HEK293 (cell line): ENCODE results near the gene CRBN.

Experiments used
- CTCF ChIA-PET: fragments of 350-600 bp; formaldehyde crosslinking; extraction: SDS; loops from one replicate; lab custom pipeline; 2021; ENCODE audit warnings: antibody characterized with exemption; lab: Yijun Ruan, JAX
- POLR2A ChIA-PET: fragments of 300-600 bp; formaldehyde crosslinking; extraction: SDS; loops from one replicate; lab custom pipeline; 2020; ENCODE audit warnings: antibody characterized with exemption, inconsistent platforms; lab: Yijun Ruan, JAX
- H3K27ac ChIP-seq: fragments of 200-500 bp; sonication (Bioruptor generic); 2 replicates; pipeline ENCODE4 v1.5.1; 2014; ENCODE audit warnings: low read depth, low read length, control low read depth, inconsistent platforms; ENCODE audit errors: extremely low read depth
- H3K36me3 ChIP-seq, 2 experiments: fragments of 200-500 bp in 1 of 2; sonication (Bioruptor generic) in 1 of 2; 1 replicate in 1 of 2; 2 replicates in 1 of 2; pipeline ENCODE4 v1.5.1; 2014 to 2017; ENCODE audit warnings: inconsistent platforms in 2 of 2, low read length in 2 of 2; ENCODE audit not compliant: control insufficient read depth in 2 of 2, insufficient read depth in 1 of 2
- H3K4me1 ChIP-seq: fragments of 200-500 bp; sonication (Bioruptor generic); 2 replicates; pipeline ENCODE4 v1.5.1; 2014; ENCODE audit warnings: mild to moderate bottlenecking, low read length, inconsistent platforms; ENCODE audit not compliant: control insufficient read depth, insufficient read depth
- H3K4me3 ChIP-seq: 2 replicates; pipeline ENCODE4 v1.5.1; 2011; ENCODE audit warnings: low read depth, mild to moderate bottlenecking, control low read depth, low read length, moderate library complexity
- H3K9me3 ChIP-seq: fragments of 200-500 bp; sonication (Bioruptor generic); 2 replicates; pipeline ENCODE4 v1.5.1; 2014; ENCODE audit warnings: low read depth, low read length, inconsistent platforms; ENCODE audit not compliant: control insufficient read depth, insufficient read depth
- BCL11A ChIP-seq: fragments of 450-650 bp; formaldehyde crosslinking; IDR thresholded peaks from 2 replicates; pipeline ENCODE4 v1.5.1; 2016; ENCODE audit warnings: low read depth, missing biosample characterization, missing genetic modification characterization
- FEZF1 ChIP-seq: fragments of 450-650 bp; formaldehyde crosslinking; IDR thresholded peaks from 2 replicates; pipeline ENCODE4 v1.5.1; 2016; ENCODE audit warnings: missing biosample characterization, missing genetic modification characterization
- GFI1B ChIP-seq: fragments of 450-650 bp; formaldehyde crosslinking; IDR thresholded peaks from 2 replicates; pipeline ENCODE4 v1.5.1; 2016; ENCODE audit warnings: missing biosample characterization, missing genetic modification characterization
- IKZF3 ChIP-seq: fragments of 450-650 bp; IDR thresholded peaks from 2 replicates; pipeline ENCODE4 v1.5.0; 2018; ENCODE audit warnings: missing biosample characterization, mild to moderate bottlenecking, missing genetic modification characterization, moderate library complexity
- KLF17 ChIP-seq: fragments of 450-650 bp; formaldehyde crosslinking; IDR thresholded peaks from 2 replicates; pipeline ENCODE4 v1.5.1; 2016; ENCODE audit warnings: missing biosample characterization, missing genetic modification characterization
- YY1 ChIP-seq: fragments of 450-650 bp; formaldehyde crosslinking; IDR thresholded peaks from 2 replicates; pipeline ENCODE4 v1.5.1; 2018; ENCODE audit warnings: missing biosample characterization, missing genetic modification characterization
- ZBTB6 ChIP-seq: fragments of 450-650 bp; formaldehyde crosslinking; IDR thresholded peaks from 2 replicates; pipeline ENCODE4 v1.5.1; 2017; ENCODE audit warnings: missing biosample characterization, missing genetic modification characterization
- ZBTB7A ChIP-seq: fragments of 450-650 bp; formaldehyde crosslinking; IDR thresholded peaks from 2 replicates; pipeline ENCODE4 v1.5.1; 2016; ENCODE audit warnings: low read depth, missing biosample characterization, missing genetic modification characterization
- ZNF248 ChIP-seq: fragments of 450-650 bp; formaldehyde crosslinking; IDR thresholded peaks from 2 replicates; pipeline ENCODE4 v1.5.1; 2017; ENCODE audit warnings: missing biosample characterization, missing genetic modification characterization
- ZNF266 ChIP-seq: fragments of 450-650 bp; formaldehyde crosslinking; IDR thresholded peaks from 2 replicates; pipeline ENCODE4 v1.5.1; 2016; ENCODE audit warnings: missing biosample characterization, missing genetic modification characterization, low read depth
- ZNF529 ChIP-seq: fragments of 450-650 bp; formaldehyde crosslinking; IDR thresholded peaks from 2 replicates; pipeline ENCODE4 v1.5.1; 2017; ENCODE audit warnings: missing genetic modification characterization, missing biosample characterization; ENCODE audit not compliant: insufficient replicate concordance
- ZNF530 ChIP-seq: fragments of 450-650 bp; formaldehyde crosslinking; IDR thresholded peaks from 2 replicates; pipeline ENCODE4 v1.5.1; 2016; ENCODE audit warnings: low read depth, missing biosample characterization, missing genetic modification characterization
- ZNF610 ChIP-seq: fragments of 450-650 bp; formaldehyde crosslinking; IDR thresholded peaks from 2 replicates; pipeline ENCODE4 v1.5.1; 2016; ENCODE audit warnings: missing biosample characterization, missing genetic modification characterization, borderline replicate concordance
- ZNF629 ChIP-seq: fragments of 450-650 bp; formaldehyde crosslinking; IDR thresholded peaks from 2 replicates; pipeline ENCODE4 v1.5.1; 2017; ENCODE audit warnings: missing biosample characterization, missing genetic modification characterization
- ZNF645 ChIP-seq: fragments of 450-650 bp; formaldehyde crosslinking; IDR thresholded peaks from 2 replicates; pipeline ENCODE4; 2016; ENCODE audit warnings: missing biosample characterization, missing genetic modification characterization
- ZNF654 ChIP-seq: fragments of 450-650 bp; formaldehyde crosslinking; IDR thresholded peaks from 2 replicates; pipeline ENCODE4 v1.5.1; 2016; ENCODE audit warnings: low read depth, missing biosample characterization, missing genetic modification characterization
- TF ChIP-seq, protein P1 (sequence below): fragments of 450-650 bp; formaldehyde crosslinking; IDR thresholded peaks from 2 replicates; pipeline ENCODE4 v1.5.1; 2016; ENCODE audit warnings: missing biosample characterization, missing genetic modification characterization
- TF ChIP-seq, protein P2 (sequence below): fragments of 450-650 bp; formaldehyde crosslinking; IDR thresholded peaks from 2 replicates; pipeline ENCODE4 v1.5.1; 2017; ENCODE audit warnings: missing biosample characterization, mild to moderate bottlenecking, missing genetic modification characterization, moderate library complexity
- TF ChIP-seq, protein P3 (sequence below): fragments of 450-650 bp; formaldehyde crosslinking; IDR thresholded peaks from 2 replicates; pipeline ENCODE4 v1.5.1; 2016; ENCODE audit warnings: missing biosample characterization, missing genetic modification characterization
- TF ChIP-seq, protein P4 (sequence below): fragments of 450-650 bp; formaldehyde crosslinking; IDR thresholded peaks from 2 replicates; pipeline ENCODE4 v1.5.1; 2016; ENCODE audit warnings: missing biosample characterization, missing genetic modification characterization

Gene CRBN

GRCh38 chr3:3141939-3142338 is 37.6 kb downstream of the CRBN start:
- CTCF ChIA-PET = no interaction called here
- no peaks in the 10 kb centered on the region for H3K9me3 ChIP-seq
- H3K4me1 ChIP-seq = no peaks in the 10 kb centered on the region
- H3K36me3 ChIP-seq = peaks cover 50 to 98% of the 10 kb centered on the region in 2 experiments
- TF ChIP-seq ZNF610 (tag by site-specific recombination) = no peak
- no peak for TF ChIP-seq ZBTB6 (tag by site-specific recombination)
- no peak for TF ChIP-seq YY1 (tag by site-specific recombination)
- TF ChIP-seq, protein P1, sequence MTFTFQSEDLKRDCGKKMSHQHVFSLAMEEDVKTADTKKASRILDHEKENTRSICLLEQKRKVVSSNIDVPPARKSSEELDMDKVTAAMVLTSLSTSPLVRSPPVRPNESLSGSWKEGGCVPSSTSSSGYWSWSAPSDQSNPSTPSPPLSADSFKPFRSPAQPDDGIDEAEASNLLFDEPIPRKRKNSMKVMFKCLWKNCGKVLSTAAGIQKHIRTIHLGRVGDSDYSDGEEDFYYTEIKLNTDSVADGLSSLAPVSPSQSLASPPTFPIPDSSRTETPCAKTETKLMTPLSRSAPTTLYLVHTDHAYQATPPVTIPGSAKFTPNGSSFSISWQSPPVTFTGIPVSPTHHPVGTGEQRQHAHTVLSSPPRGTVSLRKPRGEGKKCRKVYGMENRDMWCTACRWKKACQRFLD (tag by site-specific recombination) = no peak
- TF ChIP-seq BCL11A = no peak
- no peak for TF ChIP-seq IKZF3 (tag by site-specific recombination)
- TF ChIP-seq ZNF529 = no peak
- TF ChIP-seq, protein P2, sequence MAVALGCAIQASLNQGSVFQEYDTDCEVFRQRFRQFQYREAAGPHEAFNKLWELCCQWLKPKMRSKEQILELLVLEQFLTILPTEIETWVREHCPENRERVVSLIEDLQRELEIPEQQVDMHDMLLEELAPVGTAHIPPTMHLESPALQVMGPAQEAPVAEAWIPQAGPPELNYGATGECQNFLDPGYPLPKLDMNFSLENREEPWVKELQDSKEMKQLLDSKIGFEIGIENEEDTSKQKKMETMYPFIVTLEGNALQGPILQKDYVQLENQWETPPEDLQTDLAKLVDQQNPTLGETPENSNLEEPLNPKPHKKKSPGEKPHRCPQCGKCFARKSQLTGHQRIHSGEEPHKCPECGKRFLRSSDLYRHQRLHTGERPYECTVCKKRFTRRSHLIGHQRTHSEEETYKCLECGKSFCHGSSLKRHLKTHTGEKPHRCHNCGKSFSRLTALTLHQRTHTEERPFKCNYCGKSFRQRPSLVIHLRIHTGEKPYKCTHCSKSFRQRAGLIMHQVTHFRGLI (tag by site-specific recombination) = no peak
- no peak for TF ChIP-seq KLF17 (tag by site-specific recombination)
- no peak for TF ChIP-seq GFI1B (tag by site-specific recombination)
- TF ChIP-seq, protein P3, sequence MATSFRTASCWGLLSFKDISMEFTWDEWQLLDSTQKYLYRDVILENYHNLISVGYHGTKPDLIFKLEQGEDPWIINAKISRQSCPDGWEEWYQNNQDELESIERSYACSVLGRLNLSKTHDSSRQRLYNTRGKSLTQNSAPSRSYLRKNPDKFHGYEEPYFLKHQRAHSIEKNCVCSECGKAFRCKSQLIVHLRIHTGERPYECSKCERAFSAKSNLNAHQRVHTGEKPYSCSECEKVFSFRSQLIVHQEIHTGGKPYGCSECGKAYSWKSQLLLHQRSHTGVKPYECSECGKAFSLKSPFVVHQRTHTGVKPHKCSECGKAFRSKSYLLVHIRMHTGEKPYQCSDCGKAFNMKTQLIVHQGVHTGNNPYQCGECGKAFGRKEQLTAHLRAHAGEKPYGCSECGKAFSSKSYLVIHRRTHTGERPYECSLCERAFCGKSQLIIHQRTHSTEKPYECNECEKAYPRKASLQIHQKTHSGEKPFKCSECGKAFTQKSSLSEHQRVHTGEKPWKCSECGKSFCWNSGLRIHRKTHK (tag by site-specific recombination) = no peak
- no peak for TF ChIP-seq ZNF266 (tag by site-specific recombination)
- TF ChIP-seq ZNF654 = no peak
- TF ChIP-seq ZBTB7A (tag by site-specific recombination) = no peak
- TF ChIP-seq ZNF629 = no peak
- no peak overlapping the region for H3K27ac ChIP-seq
- POLR2A ChIA-PET = no interaction called here
- no peak overlapping the region for H3K4me3 ChIP-seq

DNA sequence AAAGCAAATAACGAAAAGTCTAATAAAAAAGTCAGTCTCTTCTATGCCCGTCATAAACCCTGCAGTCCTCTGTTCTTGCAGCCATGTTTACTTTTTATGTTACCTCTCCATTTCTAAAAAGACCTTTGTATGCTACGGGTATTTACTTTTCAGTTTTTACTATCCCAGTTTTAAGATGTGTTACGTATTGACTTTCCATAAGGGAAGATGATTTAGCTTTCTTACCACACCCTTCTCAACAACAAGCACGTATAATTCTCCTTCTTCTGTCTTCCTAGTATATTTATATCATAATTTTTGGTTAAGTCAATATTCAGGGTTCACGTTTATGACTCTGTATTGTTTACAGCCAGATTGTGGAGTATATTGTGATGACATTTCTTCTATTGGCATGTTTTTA is 42.0 kb downstream of the CRBN start:
- Histone ChIP-seq H3K9me3 (no peaks in the 10 kb centered on the region), H3K27ac (no peak overlapping the region), H3K4me1 (no peaks in the 10 kb centered on the region), H3K36me3 (peaks cover 50 to 84% of the 10 kb centered on the region in 2 experiments), H3K4me3 (no peak overlapping the region)
- CTCF ChIA-PET = no interaction called here
- POLR2A ChIA-PET = no interaction called here
- TF ChIP-seq ZNF530 (tag by site-specific recombination) (no peak), FEZF1 (tag by site-specific recombination) (no peak), ZNF248 (tag by site-specific recombination) (no peak), ZNF645 (tag by site-specific recombination) (no peak)
- TF ChIP-seq, protein P4, sequence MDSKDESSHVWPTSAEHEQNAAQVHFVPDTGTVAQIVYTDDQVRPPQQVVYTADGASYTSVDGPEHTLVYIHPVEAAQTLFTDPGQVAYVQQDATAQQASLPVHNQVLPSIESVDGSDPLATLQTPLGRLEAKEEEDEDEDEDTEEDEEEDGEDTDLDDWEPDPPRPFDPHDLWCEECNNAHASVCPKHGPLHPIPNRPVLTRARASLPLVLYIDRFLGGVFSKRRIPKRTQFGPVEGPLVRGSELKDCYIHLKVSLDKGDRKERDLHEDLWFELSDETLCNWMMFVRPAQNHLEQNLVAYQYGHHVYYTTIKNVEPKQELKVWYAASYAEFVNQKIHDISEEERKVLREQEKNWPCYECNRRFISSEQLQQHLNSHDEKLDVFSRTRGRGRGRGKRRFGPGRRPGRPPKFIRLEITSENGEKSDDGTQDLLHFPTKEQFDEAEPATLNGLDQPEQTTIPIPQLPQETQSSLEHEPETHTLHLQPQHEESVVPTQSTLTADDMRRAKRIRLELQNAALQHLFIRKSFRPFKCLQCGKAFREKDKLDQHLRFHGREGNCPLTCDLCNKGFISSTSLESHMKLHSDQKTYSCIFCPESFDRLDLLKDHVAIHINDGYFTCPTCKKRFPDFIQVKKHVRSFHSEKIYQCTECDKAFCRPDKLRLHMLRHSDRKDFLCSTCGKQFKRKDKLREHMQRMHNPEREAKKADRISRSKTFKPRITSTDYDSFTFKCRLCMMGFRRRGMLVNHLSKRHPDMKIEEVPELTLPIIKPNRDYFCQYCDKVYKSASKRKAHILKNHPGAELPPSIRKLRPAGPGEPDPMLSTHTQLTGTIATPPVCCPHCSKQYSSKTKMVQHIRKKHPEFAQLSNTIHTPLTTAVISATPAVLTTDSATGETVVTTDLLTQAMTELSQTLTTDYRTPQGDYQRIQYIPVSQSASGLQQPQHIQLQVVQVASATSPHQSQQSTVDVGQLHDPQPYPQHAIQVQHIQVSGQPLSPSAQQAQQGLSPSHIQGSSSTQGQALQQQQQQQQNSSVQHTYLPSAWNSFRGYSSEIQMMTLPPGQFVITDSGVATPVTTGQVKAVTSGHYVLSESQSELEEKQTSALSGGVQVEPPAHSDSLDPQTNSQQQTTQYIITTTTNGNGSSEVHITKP = no peak
